K562 (cell line): ENCODE data around the gene UBA3. TPM values are rescaled to one million over a fixed set of nuclear protein-coding genes. Genes with fewer than 3 reads are reported as not detected.
A peak's percentile ranks its signal among the peaks of the same experiment; 100 is the strongest.

Experiments
- ATAC-seq: fragments of 200-7000 bp; cut with Tn5 transposase; 3 replicates; pipeline ENCODE4 v1.9.1; 2020; ENCODE audit warnings: moderate library complexity
- BruUV-seq: library from RNA; stranded (reverse); fragments of 400-500 nt; replicated peaks from 2 replicates; lab custom pipeline; 2021; lab: Mats Ljungman, UMichigan
- CTCF ChIA-PET: fragments of 300-600 bp; formaldehyde crosslinking; extraction: SDS; loops from one replicate; lab custom pipeline; 2021; ENCODE audit warnings: low intra/inter-chr PET ratio; lab: Yijun Ruan, JAX
- POLR2A ChIA-PET: fragments of 300-600, 350-650 bp; sonication (Branson Sonifier 250); formaldehyde crosslinking; extraction: SDS; loops from one replicate; lab custom pipeline; 2021; ENCODE audit warnings: antibody characterized with exemption, inconsistent platforms; lab: Yijun Ruan, JAX
- DNase-seq, 4 experiments: peaks; one replicate each; pipeline versions ENCODE4 v3.0.0 to v3.0.0-alpha.2; 2011 to 2018; ENCODE audit warnings: low spot score in 3 of 4, mixed read lengths in 3 of 4; ENCODE audit errors: extremely low read depth in 1 of 4
- FAIRE-seq: peaks from 2 replicates; lab custom pipeline; 2011; peaks lifted over from hg19 to GRCh38; lab: Jason Lieb, UNC
- H2AFZ ChIP-seq: 2 replicates; pipeline ENCODE4 v1.6.0; 2011; ENCODE audit warnings: low read depth, low read length, control low read depth, inconsistent platforms
- H3K27ac ChIP-seq: fragments of 200-600 bp; 3 replicates; pipeline ENCODE4 v1.8.0; 2011; ENCODE audit warnings: low read depth, mild to moderate bottlenecking, control low read depth, inconsistent platforms, low read length, moderate library complexity, mixed read lengths; ENCODE audit errors: extremely low read depth
- H3K27me3 ChIP-seq, 2 experiments: fragments of 300-600 bp in 1 of 2; 2 replicates in 1 of 2; 3 replicates in 1 of 2; pipeline versions ENCODE4 v1.6.0 to v1.8.0; 2011; ENCODE audit warnings: inconsistent platforms in 2 of 2, low read length in 2 of 2, mild to moderate bottlenecking in 1 of 2, mixed read lengths in 1 of 2, moderate library complexity in 1 of 2; ENCODE audit not compliant: control insufficient read depth in 2 of 2, insufficient read depth in 2 of 2
- H3K36me3 ChIP-seq: fragments of 300-600 bp; 3 replicates; pipeline ENCODE4 v1.8.0; 2011; ENCODE audit warnings: mild to moderate bottlenecking, low read length, inconsistent platforms; ENCODE audit not compliant: control insufficient read depth, insufficient read depth
- H3K4me1 ChIP-seq, 2 experiments: fragments of 200-600 bp in 1 of 2; replicated peaks in 1 of 2; 2 replicates in 1 of 2; 3 replicates in 1 of 2; pipeline versions ENCODE4 v1.5.1 to v1.8.0; 2011; ENCODE audit warnings: inconsistent platforms in 2 of 2, low read length in 2 of 2, mild to moderate bottlenecking in 1 of 2, mixed read lengths in 1 of 2, moderate library complexity in 1 of 2; ENCODE audit not compliant: control insufficient read depth in 2 of 2, insufficient read depth in 2 of 2
- H3K4me2 ChIP-seq: 2 replicates; pipeline ENCODE4 v1.6.1; 2011; ENCODE audit warnings: low read length, control low read depth, inconsistent platforms, mixed read lengths; ENCODE audit not compliant: insufficient read depth
- H3K4me3 ChIP-seq: fragments of 200-600 bp; sonication (generic), shearing (Covaris generic); 2 replicates; pipeline ENCODE4 v1.5.1; 2016; ENCODE audit warnings: control low read depth, inconsistent platforms
- H3K79me2 ChIP-seq: fragments of 200-600 bp; 3 replicates; pipeline ENCODE4 v1.8.0; 2011; ENCODE audit warnings: low read length, inconsistent platforms; ENCODE audit not compliant: control insufficient read depth, insufficient read depth
- H3K9ac ChIP-seq, 2 experiments: 2 replicates each; pipeline versions ENCODE4 v1.6.0 to v1.6.1; 2011; ENCODE audit warnings: low read depth in 2 of 2, low read length in 2 of 2, control low read depth in 1 of 2, inconsistent platforms in 1 of 2, mild to moderate bottlenecking in 1 of 2, mixed read lengths in 1 of 2; ENCODE audit not compliant: insufficient read depth in 1 of 2
- H3K9me1 ChIP-seq: one replicate; pipeline ENCODE4 v1.6.0; 2011; ENCODE audit warnings: inconsistent platforms, mild to moderate bottlenecking, low read length, moderate library complexity; ENCODE audit not compliant: control insufficient read depth, insufficient read depth
- H3K9me3 ChIP-seq: replicated peaks from 2 replicates; pipeline ENCODE4 v1.5.1; 2011; ENCODE audit warnings: low read depth, low read length, inconsistent platforms; ENCODE audit not compliant: control insufficient read depth, insufficient read depth
- H4K20me1 ChIP-seq: replicated peaks from 2 replicates; pipeline ENCODE4 v1.6.1; 2011; ENCODE audit warnings: low read length, inconsistent platforms, mixed read lengths; ENCODE audit not compliant: control insufficient read depth, insufficient read depth
- COPS2 ChIP-seq: fragments of 450-650 bp; conservative IDR thresholded peaks from 2 replicates; pipeline ENCODE4 v1.6.1; 2016; ENCODE audit warnings: mild to moderate bottlenecking, moderate library complexity
- ESRRA ChIP-seq: fragments of 450-650 bp; IDR thresholded peaks from 2 replicates; pipeline ENCODE4 v1.6.1; 2014; ENCODE audit warnings: low read depth, mild to moderate bottlenecking, moderate library complexity, borderline replicate concordance
- FOSL1 ChIP-seq: fragments of 200-800 bp; sonication (Bioruptor generic); conservative IDR thresholded peaks from 2 replicates; pipeline ENCODE4 v1.6.1; 2016; ENCODE audit warnings: missing genetic modification characterization, missing compliant biosample characterization
- FOXM1 ChIP-seq, 2 experiments: fragments of 450-650 bp in 1 of 2; sonication (generic) in 1 of 2; formaldehyde crosslinking in 1 of 2; IDR thresholded peaks; 2 replicates each; pipeline versions ENCODE4 v1.6.1 to v1.9.0; 2017 to 2022; ENCODE audit warnings: low read depth in 2 of 2, mild to moderate bottlenecking in 2 of 2, missing genetic modification reagents in 1 of 2, moderate library complexity in 1 of 2
- HEY1 ChIP-seq: fragments of 250-450 bp; sonication (Bioruptor Pico); IDR thresholded peaks from 2 replicates; pipeline ENCODE4 v1.5.0; 2020; ENCODE audit warnings: mild to moderate bottlenecking, moderate library complexity, borderline replicate concordance
- JUNB ChIP-seq: fragments of 450-650 bp; formaldehyde crosslinking; conservative IDR thresholded peaks from 2 replicates; pipeline ENCODE4 v1.4.0; 2020; ENCODE audit warnings: mild to moderate bottlenecking
- JUND ChIP-seq, 2 experiments: IDR thresholded peaks; 2 replicates in 1 of 2; 3 replicates in 1 of 2; pipeline ENCODE4 v1.6.1; 2011; ENCODE audit warnings: borderline replicate concordance in 2 of 2, low read depth in 2 of 2, low read length in 2 of 2, improper control_type of control experiment in 1 of 2, missing biosample characterization in 1 of 2, missing genetic modification characterization in 1 of 2, missing genetic modification reagents in 1 of 2
- KAT2B ChIP-seq: IDR thresholded peaks from one replicate; pipeline ENCODE4 v1.6.1; 2012; ENCODE audit warnings: low read depth, mild to moderate bottlenecking, control low read depth, inconsistent platforms, low read length, moderate library complexity
- MBD2 ChIP-seq: sonication (generic); IDR thresholded peaks from 2 replicates; pipeline ENCODE4 v1.6.1; 2016; ENCODE audit warnings: low read depth, borderline replicate concordance
- NCOA2 ChIP-seq, 2 experiments: fragments of 450-650 bp; IDR thresholded peaks; 2 replicates each; pipeline ENCODE4 v1.6.1; 2018; ENCODE audit warnings: mild to moderate bottlenecking in 2 of 2, moderate library complexity in 1 of 2; ENCODE audit not compliant: partially characterized antibody in 2 of 2
- ZNF24 ChIP-seq: fragments of 450-650 bp; IDR thresholded peaks from 2 replicates; pipeline ENCODE4 v1.6.1; 2016
- ZNF3 ChIP-seq: fragments of 250-450 bp; sonication (Bioruptor Pico); IDR thresholded peaks from 2 replicates; pipeline ENCODE4 v1.5.0; 2021; ENCODE audit warnings: mild to moderate bottlenecking, moderate library complexity
- WGBS: fragments of 100-300 bp; shearing (Covaris generic); methylation state at CpG from one replicate; pipeline ENCODE4 v1.1.6; 2016; ENCODE audit warnings: low coverage, mixed read lengths; ENCODE audit not compliant: insufficient coverage; ENCODE audit errors: missing lambda C conversion rate; 5-methylcytosine and 5-hydroxymethylcytosine counted together
- in situ Hi-C: fragments of 300-500 bp; cut with MboI; formaldehyde crosslinking; loops from 4 replicates; pipeline ENCODE4 v1.15.0; 2018; ENCODE audit warnings: inconsistent platforms, mixed read lengths
- intact Hi-C: fragments of 100-400 bp; cut with micrococcal nuclease; formaldehyde crosslinking; loops from 2 replicates; pipeline ENCODE4 v1.14.2; 2022
- polyA plus RNA-seq, 8 experiments: library from polyadenylated mRNA; depleted of rRNA in 4 of 8; stranded (reverse) in 5 of 8; unstranded in 3 of 8; fragments of >200 nt; fragmentation: Nextera tagmentation in 2 of 8; fragmentation: Illumina TruSeq in 1 of 8; extraction: Ambion mirVana in 2 of 8; extraction: Trizol in 1 of 8; gene quantifications; 2 replicates each; pipeline versions ENCODE4 v1.2.1 to v1.2.3, GENCODE V29; 2011 to 2014; ENCODE audit warnings: inconsistent platforms in 1 of 8, missing spikeins in 1 of 8
- total RNA-seq, 7 experiments: library from RNA; depleted of rRNA in 6 of 7; stranded (reverse); fragments of >200 nt in 6 of 7; fragmentation: Illumina TruSeq in 2 of 7; extraction: Trizol in 2 of 7; gene quantifications; 2 replicates each; pipeline versions ENCODE4 v1.2.1 to v1.2.3, GENCODE V29; 2011 to 2021; ENCODE audit warnings: low replicate concordance in 1 of 7
- TF ChIP-seq, protein P1 (sequence below): fragments of 450-650 bp; IDR thresholded peaks from 2 replicates; pipeline ENCODE4 v1.6.1; 2018; ENCODE audit not compliant: partially characterized antibody

UBA3 gene
- total and polyA plus RNA-seq, 9 of the 15 experiments (the other 6 are each of a cell fraction or from before 2014, with no cell fraction given), result 23.2 to 80.0 (median 38.6) TPM

DNA sequence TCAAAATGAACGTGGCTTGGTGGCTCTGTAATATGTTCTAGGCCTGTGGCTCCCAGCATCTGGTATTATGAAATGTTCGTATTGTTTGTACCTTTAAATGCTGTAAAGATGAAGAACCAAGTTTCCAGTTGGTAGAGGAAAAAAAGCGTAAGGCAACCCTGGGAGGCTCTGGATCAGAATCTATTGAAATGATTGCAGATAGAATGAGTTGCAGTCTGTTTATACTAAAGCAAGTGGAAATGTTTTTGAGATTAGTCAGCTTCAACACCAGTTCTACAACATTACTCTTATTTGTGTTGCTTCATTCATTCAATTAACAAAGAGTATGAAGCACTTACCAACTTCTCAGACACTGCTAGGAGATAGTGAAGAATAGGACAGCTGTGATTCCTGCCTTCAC is 9.9 kb upstream of the UBA3 start:
- Histone ChIP-seq H4K20me1 (no peaks in the 10 kb centered on the region), H3K36me3 (no peaks in the 10 kb centered on the region), H3K9me3 (no peaks in the 10 kb centered on the region), H3K27ac (no peak overlapping the region), H3K4me3 (no peak overlapping the region), H3K79me2 (peaks cover 17% of the 10 kb centered on the region), H3K9me1 (no peaks in the 10 kb centered on the region), H2AFZ (no peak overlapping the region), H3K4me1 (peaks cover 10 to 14% of the 10 kb centered on the region in 2 experiments), H3K27me3 (no peaks in the 10 kb centered on the region), H3K9ac (no peak overlapping the region), H3K4me2 (no peak overlapping the region)
- 58% methylated on average over 2 of the region's 3 CpGs for WGBS
- intact Hi-C loops, result no loop called here
- POLR2A ChIA-PET, result interaction anchor here (2.7 kb wide), 1 partner anchor 11 kb away, joined by 17 read pairs; no protein-coding TSS in a partner anchor
- no peak for DNase-seq
- no TSS peak for BruUV-seq
- in situ Hi-C loops, result no loop called here
- TF ChIP-seq COPS2, result no peak
- no peak for TF ChIP-seq MBD2
- no peak for TF ChIP-seq ZNF24
- no peak for TF ChIP-seq JUNB (CRISPR knock-in tag)
- no peak for TF ChIP-seq KAT2B
- TF ChIP-seq HEY1 (CRISPR knock-in tag), result no peak
- CTCF ChIA-PET, result no interaction called here
- ATAC-seq, result no peak
- FAIRE-seq, result no peak

DNA sequence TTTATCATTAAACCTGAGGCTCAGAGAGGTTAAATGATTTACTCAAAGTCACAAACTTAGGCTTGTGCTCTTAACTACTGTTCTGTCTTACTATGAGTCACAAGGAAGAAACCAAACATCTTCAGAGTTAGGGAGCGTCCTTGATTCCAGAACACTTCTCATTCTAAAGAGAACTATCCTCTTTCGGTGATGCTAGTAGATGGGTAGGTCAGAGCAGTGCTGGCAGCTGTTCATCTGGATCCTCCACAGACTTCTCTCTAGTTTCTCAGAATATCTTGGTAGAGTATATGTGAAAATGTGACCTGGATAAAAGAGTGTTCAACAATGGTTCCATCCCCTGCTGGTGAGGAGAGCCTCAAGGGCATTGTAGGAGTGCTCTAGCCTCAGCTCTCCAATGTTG is 7.9 kb upstream of the UBA3 start:
- FAIRE-seq (no peak), DNase-seq (no peak), ATAC-seq (no peak)
- Histone ChIP-seq H4K20me1 (no peaks in the 10 kb centered on the region), H2AFZ (no peak overlapping the region), H3K79me2 (peaks cover 18% of the 10 kb centered on the region), H3K36me3 (no peaks in the 10 kb centered on the region), H3K9me3 (no peaks in the 10 kb centered on the region), H3K9me1 (no peaks in the 10 kb centered on the region), H3K27me3 (no peaks in the 10 kb centered on the region), H3K4me2 (no peak overlapping the region), H3K27ac (no peak overlapping the region), H3K4me3 (no peak overlapping the region), H3K4me1 (peaks cover 14 to 21% of the 10 kb centered on the region in 2 experiments), H3K9ac (no peak overlapping the region)
- ChIA-PET CTCF (no interaction called here), POLR2A (interaction anchor here (0.6 kb wide), 1 partner anchor 704 kb away, joined by 3 read pairs; no protein-coding TSS in a partner anchor)
- intact Hi-C loops (no loop called here), in situ Hi-C loops (no loop called here)
- BruUV-seq, result no TSS peak
- WGBS, result 76% methylated on average over 2 of the region's 2 CpGs
- TF ChIP-seq JUND (IDR thresholded peaks at IDR 0.05; ENCODE audit: borderline replicate concordance, low read depth, low read length), result 0 out of 2 replicates have a peak, but pooled peaks have one; percentile 11
- TF ChIP-seq JUND (tag; IDR thresholded peaks at IDR 0.05; ENCODE audit: borderline replicate concordance, low read depth, low read length), result no peak
- peak; percentile 32; the same call in 1 of the 2 replicates for TF ChIP-seq FOSL1 (tag)
- TF ChIP-seq NCOA2 (IDR thresholded peaks at IDR 0.05; ENCODE audit: partially characterized antibody in 2 of 2), result peak in 1 of 2 experiments; percentile 37
- no peak for TF ChIP-seq ZNF3 (CRISPR knock-in tag)
- TF ChIP-seq ESRRA, result no peak
- TF ChIP-seq FOXM1 (IDR thresholded peaks at IDR 0.05; ENCODE audit: low read depth), result no peak
- no peak for TF ChIP-seq FOXM1 (CRISPR knock-in tag; IDR thresholded peaks at IDR 0.05; ENCODE audit: low read depth)
- TF ChIP-seq, protein P1, sequence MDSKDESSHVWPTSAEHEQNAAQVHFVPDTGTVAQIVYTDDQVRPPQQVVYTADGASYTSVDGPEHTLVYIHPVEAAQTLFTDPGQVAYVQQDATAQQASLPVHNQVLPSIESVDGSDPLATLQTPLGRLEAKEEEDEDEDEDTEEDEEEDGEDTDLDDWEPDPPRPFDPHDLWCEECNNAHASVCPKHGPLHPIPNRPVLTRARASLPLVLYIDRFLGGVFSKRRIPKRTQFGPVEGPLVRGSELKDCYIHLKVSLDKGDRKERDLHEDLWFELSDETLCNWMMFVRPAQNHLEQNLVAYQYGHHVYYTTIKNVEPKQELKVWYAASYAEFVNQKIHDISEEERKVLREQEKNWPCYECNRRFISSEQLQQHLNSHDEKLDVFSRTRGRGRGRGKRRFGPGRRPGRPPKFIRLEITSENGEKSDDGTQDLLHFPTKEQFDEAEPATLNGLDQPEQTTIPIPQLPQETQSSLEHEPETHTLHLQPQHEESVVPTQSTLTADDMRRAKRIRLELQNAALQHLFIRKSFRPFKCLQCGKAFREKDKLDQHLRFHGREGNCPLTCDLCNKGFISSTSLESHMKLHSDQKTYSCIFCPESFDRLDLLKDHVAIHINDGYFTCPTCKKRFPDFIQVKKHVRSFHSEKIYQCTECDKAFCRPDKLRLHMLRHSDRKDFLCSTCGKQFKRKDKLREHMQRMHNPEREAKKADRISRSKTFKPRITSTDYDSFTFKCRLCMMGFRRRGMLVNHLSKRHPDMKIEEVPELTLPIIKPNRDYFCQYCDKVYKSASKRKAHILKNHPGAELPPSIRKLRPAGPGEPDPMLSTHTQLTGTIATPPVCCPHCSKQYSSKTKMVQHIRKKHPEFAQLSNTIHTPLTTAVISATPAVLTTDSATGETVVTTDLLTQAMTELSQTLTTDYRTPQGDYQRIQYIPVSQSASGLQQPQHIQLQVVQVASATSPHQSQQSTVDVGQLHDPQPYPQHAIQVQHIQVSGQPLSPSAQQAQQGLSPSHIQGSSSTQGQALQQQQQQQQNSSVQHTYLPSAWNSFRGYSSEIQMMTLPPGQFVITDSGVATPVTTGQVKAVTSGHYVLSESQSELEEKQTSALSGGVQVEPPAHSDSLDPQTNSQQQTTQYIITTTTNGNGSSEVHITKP, result peak; percentile 94
